ENCODE results near the gene SPRR2D.

DNA sequence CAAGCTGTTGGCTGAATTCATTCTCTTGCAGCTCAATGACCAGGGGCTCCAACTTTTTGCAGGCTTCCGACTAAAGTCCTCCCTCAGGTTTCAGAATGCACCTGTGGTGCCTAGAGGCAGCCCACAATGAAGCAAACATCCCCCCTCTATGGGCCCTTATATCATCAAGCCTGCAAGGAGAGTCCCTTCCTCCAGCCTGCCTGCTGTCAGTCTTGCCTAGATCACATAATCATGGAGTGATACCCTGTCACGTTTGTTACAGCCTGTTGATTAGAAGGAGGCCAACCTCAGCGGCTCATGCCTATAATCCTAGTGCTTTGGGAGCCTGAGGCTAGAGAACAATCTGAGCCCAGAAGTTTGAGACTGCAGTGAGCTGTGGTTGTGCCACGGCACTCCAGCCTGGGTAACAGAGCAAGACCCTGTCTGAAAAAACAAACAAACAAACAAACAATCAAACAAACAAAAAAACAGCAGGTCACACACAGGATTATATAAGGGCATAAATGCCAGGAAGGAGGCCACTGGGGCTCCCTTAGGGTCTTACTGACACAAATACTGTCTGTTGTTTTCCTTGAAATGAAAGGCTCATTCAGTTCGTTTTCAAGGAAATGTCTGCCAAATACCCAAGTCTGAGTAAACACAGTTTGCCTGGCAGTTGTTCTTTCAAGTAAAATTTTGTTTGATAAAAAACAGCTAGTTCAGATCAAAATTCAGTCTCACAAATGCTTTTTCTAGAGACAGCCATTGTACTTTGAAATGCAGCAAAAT, 44.1 kb downstream of the SPRR2D start:
- TF ChIP-seq, protein P1, sequence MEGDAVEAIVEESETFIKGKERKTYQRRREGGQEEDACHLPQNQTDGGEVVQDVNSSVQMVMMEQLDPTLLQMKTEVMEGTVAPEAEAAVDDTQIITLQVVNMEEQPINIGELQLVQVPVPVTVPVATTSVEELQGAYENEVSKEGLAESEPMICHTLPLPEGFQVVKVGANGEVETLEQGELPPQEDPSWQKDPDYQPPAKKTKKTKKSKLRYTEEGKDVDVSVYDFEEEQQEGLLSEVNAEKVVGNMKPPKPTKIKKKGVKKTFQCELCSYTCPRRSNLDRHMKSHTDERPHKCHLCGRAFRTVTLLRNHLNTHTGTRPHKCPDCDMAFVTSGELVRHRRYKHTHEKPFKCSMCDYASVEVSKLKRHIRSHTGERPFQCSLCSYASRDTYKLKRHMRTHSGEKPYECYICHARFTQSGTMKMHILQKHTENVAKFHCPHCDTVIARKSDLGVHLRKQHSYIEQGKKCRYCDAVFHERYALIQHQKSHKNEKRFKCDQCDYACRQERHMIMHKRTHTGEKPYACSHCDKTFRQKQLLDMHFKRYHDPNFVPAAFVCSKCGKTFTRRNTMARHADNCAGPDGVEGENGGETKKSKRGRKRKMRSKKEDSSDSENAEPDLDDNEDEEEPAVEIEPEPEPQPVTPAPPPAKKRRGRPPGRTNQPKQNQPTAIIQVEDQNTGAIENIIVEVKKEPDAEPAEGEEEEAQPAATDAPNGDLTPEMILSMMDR (conservative IDR thresholded peaks at IDR 0.05 in 1 of 2, IDR thresholded peaks at IDR 0.05 in 1 of 2; ENCODE audit: low read depth in 1 of 2, low read length in 2 of 2): no peak
- no peak for TF ChIP-seq EZH2 (IDR thresholded peaks at IDR 0.05; ENCODE audit: low read length, missing control alignments)

Measured in fibroblast of lung (primary cell).